Lower leg skin (tissue), 4 donors: ENCODE measurements around the gene EHD4. TPM values are rescaled to one million over a fixed set of nuclear protein-coding genes. Genes with fewer than 3 reads are reported as not detected.
A peak's percentile ranks its signal among the peaks of the same experiment; 100 is the strongest.

Experiments
- DNase-seq, 2 donors: peaks; one replicate each; pipeline ENCODE4 v3.0.0-alpha.2; 2019; ENCODE audit warnings: low spot score in 2 of 2
- H3K4me3 ChIP-seq: fragments of 200-600 bp; sonication (generic); 2 replicates; pipeline ENCODE4 v1.5.1; 2017; ENCODE audit warnings: mild to moderate bottlenecking, low read depth; ENCODE audit not compliant: poor library complexity, severe bottlenecking
- CTCF ChIP-seq, 3 donors: fragments of 450-650 bp; IDR thresholded peaks; one replicate each; pipeline ENCODE4 v1.5.1; 2016; ENCODE audit warnings: antibody characterized with exemption in 3 of 3, mild to moderate bottlenecking in 3 of 3, moderate library complexity in 2 of 3
- POLR2A ChIP-seq, 2 donors: fragments of 450-650 bp; IDR thresholded peaks; one replicate each; pipeline ENCODE4 v1.6.1; 2016 to 2017; ENCODE audit warnings: antibody characterized with exemption in 2 of 2, mild to moderate bottlenecking in 1 of 2, moderate library complexity in 1 of 2
- WGBS, 2 donors: methylation state at CpG; one replicate each; pipeline ENCODE4 v1.1.5; 2018; 5-methylcytosine and 5-hydroxymethylcytosine counted together
- intact Hi-C: fragments of 100-400 bp; cut with DNase I; formaldehyde crosslinking; loops from one replicate; pipeline ENCODE4 v1.15.0; 2023; ENCODE audit warnings: low total_unique reads
- total RNA-seq, 4 donors: library from RNA; depleted of rRNA; stranded (reverse); fragments of >200 nt; gene quantifications; one replicate each; pipeline ENCODE4 v1.1.0, GENCODE V29; 2016

EHD4 gene
- total RNA-seq, 4 donors from 2014 or later = 19.6 to 27.3 (median 23.3) TPM

GRCh38 chr15:41968701-41969100 is 3.7 kb downstream of the EHD4 start:
- TF ChIP-seq POLR2A (IDR thresholded peaks at IDR 0.05) = no peak
- TF ChIP-seq CTCF (IDR thresholded peaks at IDR 0.05) = no peak
- 53 to 64% methylated on average over 4 of the region's 4 CpGs for WGBS, 2 donors
- H3K4me3 ChIP-seq = no peak overlapping the region
- peak in 1 of 2 donors; percentile 6 for DNase-seq
- intact Hi-C loops = no loop called here

GRCh38 chr15:41967506-41968206 is 4.7 kb downstream of the EHD4 start:
- DNase-seq = peak; percentile 60 to 82
- TF ChIP-seq CTCF (IDR thresholded peaks at IDR 0.05) (no peak), POLR2A (IDR thresholded peaks at IDR 0.05) (no peak)
- 65 to 66% methylated on average over 4 of the region's 4 CpGs for WGBS, 2 donors
- no peak overlapping the region for H3K4me3 ChIP-seq
- intact Hi-C loops = no loop called here

GRCh38 chr15:41966920-41967465 is 5.4 kb downstream of the EHD4 start:
- peak in 1 of 2 donors; percentile 48 for DNase-seq
- 88 to 98% methylated on average over 3 of the region's 3 CpGs for WGBS, 2 donors
- H3K4me3 ChIP-seq = no peak overlapping the region
- intact Hi-C loops = no loop called here
- TF ChIP-seq CTCF (IDR thresholded peaks at IDR 0.05) (no peak), POLR2A (IDR thresholded peaks at IDR 0.05) (no peak)

- intact Hi-C loops = no loop called here
- no peak overlapping the region for H3K4me3 ChIP-seq
- no peak for TF ChIP-seq CTCF (IDR thresholded peaks at IDR 0.05)
- TF ChIP-seq POLR2A (IDR thresholded peaks at IDR 0.05) = no peak
- peak in 1 of 2 donors; percentile 65 for DNase-seq
- WGBS, 2 donors = 77 to 79% methylated on average over 4 of the region's 4 CpGs
Measured at GRCh38 chr15:41966414-41966812, 5.9 kb downstream of the EHD4 start.

GRCh38 chr15:41965441-41966413 is 6.6 kb downstream of the EHD4 start:
- TF ChIP-seq POLR2A (IDR thresholded peaks at IDR 0.05) (no peak), CTCF (IDR thresholded peaks at IDR 0.05) (no peak)
- intact Hi-C loops = no loop called here
- H3K4me3 ChIP-seq = no peak overlapping the region
- DNase-seq = peak in 1 of 2 donors; percentile 59
- WGBS, 2 donors = 67 to 80% methylated on average over 15 of the region's 15 CpGs
